ENCODE data around the gene NOL7. TPM values are rescaled to one million over a fixed set of nuclear protein-coding genes. Genes with fewer than 3 reads are reported as not detected.

The NOL7 gene
- total and polyA plus RNA-seq, 2 of the 13 experiments (the other 11 are each of a cell fraction or from before 2014, with no cell fraction given): 37.8 to 186 TPM

DNA sequence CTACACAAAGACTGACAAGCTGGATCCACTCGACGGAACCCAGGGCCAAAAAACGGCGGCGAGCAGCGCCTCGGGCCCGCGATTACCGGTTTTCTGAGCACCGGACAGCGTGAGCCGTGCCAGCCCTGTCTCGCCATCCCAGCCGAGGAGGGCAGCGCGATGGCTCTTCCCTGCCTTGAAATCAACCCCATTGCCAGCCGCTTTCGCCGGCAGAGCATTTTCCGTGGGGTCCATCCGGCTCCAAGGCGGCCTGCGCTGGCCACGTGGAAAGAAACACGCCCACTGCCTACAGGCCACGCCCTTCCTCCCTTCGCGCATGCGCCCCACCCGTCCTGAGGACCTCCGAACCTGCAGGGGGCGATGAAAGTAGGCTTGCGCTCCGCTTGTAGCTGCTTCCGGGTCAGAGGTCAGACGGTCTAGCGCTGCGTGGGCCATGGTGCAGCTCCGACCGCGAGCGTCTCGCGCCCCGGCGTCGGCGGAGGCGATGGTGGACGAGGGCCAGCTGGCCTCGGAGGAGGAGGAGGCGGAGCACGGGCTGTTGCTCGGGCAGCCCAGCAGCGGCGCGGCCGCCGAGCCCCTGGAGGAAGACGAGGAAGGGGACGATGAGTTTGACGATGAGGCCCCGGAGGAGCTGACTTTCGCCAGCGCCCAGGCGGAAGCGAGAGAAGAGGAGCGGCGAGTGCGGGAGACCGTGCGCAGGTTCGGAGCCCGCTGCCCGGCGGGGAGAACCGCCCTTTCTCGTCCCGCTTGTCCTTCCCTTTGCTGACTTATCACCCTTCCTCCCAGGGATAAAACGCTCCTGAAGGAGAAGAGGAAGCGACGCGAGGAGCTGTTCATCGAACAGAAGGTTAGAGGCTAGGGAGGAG, at the start of gene NOL7 (continued):
- TF ChIP-seq, protein P1, sequence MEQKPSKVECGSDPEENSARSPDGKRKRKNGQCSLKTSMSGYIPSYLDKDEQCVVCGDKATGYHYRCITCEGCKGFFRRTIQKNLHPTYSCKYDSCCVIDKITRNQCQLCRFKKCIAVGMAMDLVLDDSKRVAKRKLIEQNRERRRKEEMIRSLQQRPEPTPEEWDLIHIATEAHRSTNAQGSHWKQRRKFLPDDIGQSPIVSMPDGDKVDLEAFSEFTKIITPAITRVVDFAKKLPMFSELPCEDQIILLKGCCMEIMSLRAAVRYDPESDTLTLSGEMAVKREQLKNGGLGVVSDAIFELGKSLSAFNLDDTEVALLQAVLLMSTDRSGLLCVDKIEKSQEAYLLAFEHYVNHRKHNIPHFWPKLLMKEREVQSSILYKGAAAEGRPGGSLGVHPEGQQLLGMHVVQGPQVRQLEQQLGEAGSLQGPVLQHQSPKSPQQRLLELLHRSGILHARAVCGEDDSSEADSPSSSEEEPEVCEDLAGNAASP (CRISPR knock-in tag; IDR thresholded peaks at IDR 0.05; ENCODE audit: borderline replicate concordance): peak; percentile 91
- no peak for TF ChIP-seq FOXA1 (IDR thresholded peaks at IDR 0.05)
- TF ChIP-seq FOXA1 (CRISPR knock-in tag; IDR thresholded peaks at IDR 0.05): peak; percentile 56
- TF ChIP-seq PAWR (CRISPR knock-in tag; IDR thresholded peaks at IDR 0.05; ENCODE audit: borderline replicate concordance): no peak; the same call in 1 of the 2 replicates
- peak; percentile 99 for TF ChIP-seq ZNF350 (CRISPR knock-in tag; IDR thresholded peaks at IDR 0.05; ENCODE audit: borderline replicate concordance, low read depth)
- TF ChIP-seq MXD1 (CRISPR knock-in tag; IDR thresholded peaks at IDR 0.05): peak; percentile 100
- TF ChIP-seq ZNF432 (CRISPR knock-in tag; IDR thresholded peaks at IDR 0.05; ENCODE audit: borderline replicate concordance): no peak
- TF ChIP-seq ARNTL (CRISPR knock-in tag; IDR thresholded peaks at IDR 0.05): peak; percentile 94
- peak; percentile 98 for TF ChIP-seq PHF20 (CRISPR knock-in tag; IDR thresholded peaks at IDR 0.05)
- TF ChIP-seq TCF7 (IDR thresholded peaks at IDR 0.05; ENCODE audit: low read depth): peak; percentile 20; the same call in 1 of the 2 replicates
- no peak for TF ChIP-seq ZNF382 (CRISPR knock-in tag; IDR thresholded peaks at IDR 0.05; ENCODE audit: borderline replicate concordance)
- TF ChIP-seq HOXA5 (CRISPR knock-in tag; IDR thresholded peaks at IDR 0.05): peak; percentile 97
- TF ChIP-seq ATF1 (CRISPR knock-in tag; IDR thresholded peaks at IDR 0.05): no peak
- peak; percentile 98 for TF ChIP-seq ZNF777 (CRISPR knock-in tag; IDR thresholded peaks at IDR 0.05)
- peak; percentile 93 for TF ChIP-seq ETV5 (CRISPR knock-in tag; IDR thresholded peaks at IDR 0.05; ENCODE audit: borderline replicate concordance)
- TF ChIP-seq, protein P2, sequence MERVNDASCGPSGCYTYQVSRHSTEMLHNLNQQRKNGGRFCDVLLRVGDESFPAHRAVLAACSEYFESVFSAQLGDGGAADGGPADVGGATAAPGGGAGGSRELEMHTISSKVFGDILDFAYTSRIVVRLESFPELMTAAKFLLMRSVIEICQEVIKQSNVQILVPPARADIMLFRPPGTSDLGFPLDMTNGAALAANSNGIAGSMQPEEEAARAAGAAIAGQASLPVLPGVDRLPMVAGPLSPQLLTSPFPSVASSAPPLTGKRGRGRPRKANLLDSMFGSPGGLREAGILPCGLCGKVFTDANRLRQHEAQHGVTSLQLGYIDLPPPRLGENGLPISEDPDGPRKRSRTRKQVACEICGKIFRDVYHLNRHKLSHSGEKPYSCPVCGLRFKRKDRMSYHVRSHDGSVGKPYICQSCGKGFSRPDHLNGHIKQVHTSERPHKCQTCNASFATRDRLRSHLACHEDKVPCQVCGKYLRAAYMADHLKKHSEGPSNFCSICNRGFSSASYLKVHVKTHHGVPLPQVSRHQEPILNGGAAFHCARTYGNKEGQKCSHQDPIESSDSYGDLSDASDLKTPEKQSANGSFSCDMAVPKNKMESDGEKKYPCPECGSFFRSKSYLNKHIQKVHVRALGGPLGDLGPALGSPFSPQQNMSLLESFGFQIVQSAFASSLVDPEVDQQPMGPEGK (CRISPR knock-in tag; IDR thresholded peaks at IDR 0.05): peak; percentile 47; the same call in 1 of the 2 replicates
- no peak; the same call in 1 of the 2 replicates for TF ChIP-seq SIX1 (CRISPR knock-in tag; IDR thresholded peaks at IDR 0.05; ENCODE audit: borderline replicate concordance)
- peak; percentile 99 for TF ChIP-seq KAT8 (CRISPR knock-in tag; IDR thresholded peaks at IDR 0.05)
- no peak for TF ChIP-seq RFX3 (CRISPR knock-in tag; IDR thresholded peaks at IDR 0.05)
- TF ChIP-seq ZNF354B (CRISPR knock-in tag; IDR thresholded peaks at IDR 0.05): peak; percentile 99
- peak; percentile 93; the same call in 1 of the 2 replicates for TF ChIP-seq ZNF703 (CRISPR knock-in tag; IDR thresholded peaks at IDR 0.05; ENCODE audit: borderline replicate concordance)
- TF ChIP-seq REXO4 (CRISPR knock-in tag; IDR thresholded peaks at IDR 0.05; ENCODE audit: borderline replicate concordance): peak; percentile 93
- peak; percentile 95; the same call in 1 of the 2 replicates for TF ChIP-seq ZBTB42 (CRISPR knock-in tag; IDR thresholded peaks at IDR 0.05)
- TF ChIP-seq ZNF460 (CRISPR knock-in tag; IDR thresholded peaks at IDR 0.05; ENCODE audit: borderline replicate concordance): peak; percentile 82; the same call in 1 of the 2 replicates
- peak; percentile 96; the same call in 1 of the 2 replicates for TF ChIP-seq ZNF558 (CRISPR knock-in tag; IDR thresholded peaks at IDR 0.05; ENCODE audit: borderline replicate concordance)
